ENCODE data around the gene C3orf80. TPM values are rescaled to one million over a fixed set of nuclear protein-coding genes. Genes with fewer than 3 reads are reported as not detected.

C3orf80 gene
- total and polyA plus RNA-seq, 2 experiments from 2014 or later, result 0.46 to 0.47 TPM

DNA sequence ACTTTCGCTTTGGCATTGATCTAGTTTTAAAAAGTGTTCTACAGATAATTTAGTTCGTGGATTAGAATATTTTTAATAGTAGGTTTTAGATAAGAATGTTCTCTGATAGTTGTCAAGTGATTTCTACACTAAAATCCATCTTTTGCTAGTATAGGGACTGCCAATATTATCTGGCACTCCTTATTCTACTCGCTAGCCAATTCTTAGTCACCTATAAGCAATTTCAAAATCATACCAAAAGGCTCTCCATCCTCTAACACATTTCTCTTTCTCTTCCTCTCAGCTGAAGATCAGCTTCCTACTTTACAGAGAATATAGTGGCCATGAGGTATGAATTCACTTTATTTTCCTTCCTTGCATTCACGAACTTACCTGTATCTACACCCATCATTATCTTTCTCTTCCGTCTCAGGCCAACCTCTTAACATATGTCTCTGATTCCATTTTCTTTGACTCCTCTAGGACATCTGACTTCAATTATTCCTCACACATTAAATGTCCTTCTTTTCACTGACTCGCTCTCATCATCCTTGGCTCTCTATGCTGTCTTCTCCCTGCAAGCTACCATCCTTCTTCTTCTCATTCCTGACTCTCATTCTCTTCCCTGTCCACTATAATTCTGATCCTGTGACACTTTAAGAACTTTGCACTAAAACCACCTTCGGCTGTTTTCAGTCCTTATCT is 35.5 kb downstream of the C3orf80 start:
- no peak overlapping the region for H3K4me3 ChIP-seq
- no peak overlapping the region for H2AFZ ChIP-seq
- WGBS (ENCODE audit: low lambda C conversion rate, missing lambda C conversion rate), result 90% methylated on average over 7 of the region's 7 CpGs
- no peak for DNase-seq (ENCODE audit: low spot score)
- no peaks in the 10 kb centered on the region for H3K4me1 ChIP-seq (ENCODE audit: insufficient read depth)
- H3K27me3 ChIP-seq, result no peaks in the 10 kb centered on the region
- no peaks in the 10 kb centered on the region for H3K36me3 ChIP-seq (replicated peaks; ENCODE audit: insufficient read depth, low read depth)
- no peak overlapping the region for H3K4me2 ChIP-seq
- TF ChIP-seq EZH2 (IDR thresholded peaks at IDR 0.05; ENCODE audit: borderline replicate concordance) (no peak), CTCF (IDR thresholded peaks at IDR 0.05; ENCODE audit: poor library complexity) (no peak), EZH2phosphoT487 (IDR thresholded peaks at IDR 0.05; ENCODE audit: low read depth, severe bottlenecking, unreplicated experiment) (no peak)
- H3K9me2 ChIP-seq (replicated peaks; ENCODE audit: insufficient read depth), result no peaks in the 10 kb centered on the region
- H4K20me1 ChIP-seq (ENCODE audit: insufficient read depth, poor library complexity, severe bottlenecking), result no peaks in the 10 kb centered on the region
- no peaks in the 10 kb centered on the region for H3K9me3 ChIP-seq (ENCODE audit: low read depth)
- H3K79me2 ChIP-seq, result no peaks in the 10 kb centered on the region
- H3K27ac ChIP-seq, result no peak overlapping the region

DNA sequence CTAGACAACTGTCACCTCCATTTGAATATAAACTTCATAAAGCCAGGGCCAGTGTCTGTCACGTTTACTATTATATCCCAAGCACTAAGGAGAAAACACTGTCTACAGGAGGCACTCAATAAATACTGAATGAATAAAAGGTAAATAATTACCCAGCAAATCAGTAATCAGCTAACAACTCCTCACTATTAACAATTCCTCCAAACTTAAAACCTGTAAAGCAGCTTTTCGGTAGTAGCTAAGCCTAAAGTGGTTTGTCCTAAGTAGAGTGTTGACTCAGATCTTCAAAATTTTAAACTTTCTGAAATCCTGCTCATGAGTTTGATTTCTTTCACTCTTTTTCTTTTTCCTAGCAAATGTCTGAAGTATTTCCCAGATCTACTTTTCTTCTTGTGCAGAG is 39.9 kb downstream of the C3orf80 start:
- Histone ChIP-seq H3K27me3 (no peaks in the 10 kb centered on the region), H3K4me3 (no peak overlapping the region), H3K4me1 (ENCODE audit: insufficient read depth) (no peaks in the 10 kb centered on the region), H3K9me2 (replicated peaks; ENCODE audit: insufficient read depth) (no peaks in the 10 kb centered on the region), H2AFZ (no peak overlapping the region), H3K4me2 (no peak overlapping the region), H3K79me2 (no peaks in the 10 kb centered on the region), H3K36me3 (replicated peaks; ENCODE audit: insufficient read depth, low read depth) (no peaks in the 10 kb centered on the region), H4K20me1 (ENCODE audit: insufficient read depth, poor library complexity, severe bottlenecking) (no peaks in the 10 kb centered on the region), H3K9me3 (ENCODE audit: low read depth) (no peaks in the 10 kb centered on the region), H3K27ac (no peak overlapping the region)
- WGBS (ENCODE audit: low lambda C conversion rate, missing lambda C conversion rate), result 76% methylated on average over 2 of the region's 2 CpGs
- DNase-seq (ENCODE audit: low spot score), result no peak
- TF ChIP-seq CTCF (IDR thresholded peaks at IDR 0.05; ENCODE audit: poor library complexity) (no peak), EZH2phosphoT487 (IDR thresholded peaks at IDR 0.05; ENCODE audit: low read depth, severe bottlenecking, unreplicated experiment) (no peak)

Other genes starting within 250 kb of the C3orf80 start
- 0.88 and 1.0 TPM in 2 replicates for gene IL12A, start 236.6 kb upstream of the C3orf80 start, total RNA-seq
- 0.69 and 0.86 TPM in 2 replicates for gene IL12A, start 236.6 kb upstream of the C3orf80 start, polyA plus RNA-seq
- 43.3 and 48.2 TPM in 2 replicates for gene IFT80, start 173.8 kb downstream of the C3orf80 start, total RNA-seq
- 13.5 and 19.2 TPM in 2 replicates for gene IFT80, start 173.8 kb downstream of the C3orf80 start, polyA plus RNA-seq
- 47.3 and 49.6 TPM in 2 replicates for gene SMC4, start 174.2 kb downstream of the C3orf80 start, total RNA-seq
- gene SMC4, start 174.2 kb downstream of the C3orf80 start, polyA plus RNA-seq, result 55.4 and 59.7 TPM in 2 replicates
- gene TRIM59, start 224.4 kb downstream of the C3orf80 start, total RNA-seq, result 9.8 and 14.0 TPM in 2 replicates
- 4.6 and 6.4 TPM in 2 replicates for gene TRIM59, start 224.4 kb downstream of the C3orf80 start, polyA plus RNA-seq